Measurements from ENCODE around the gene BLNK. TPM values are rescaled to one million over a fixed set of nuclear protein-coding genes. Genes with fewer than 3 reads are reported as not detected.

Gene BLNK
- 0.09 TPM in 1 of 5 replicates, not detected in the others for total RNA-seq (2022; extraction: Qiagen RNA extraction)

DNA sequence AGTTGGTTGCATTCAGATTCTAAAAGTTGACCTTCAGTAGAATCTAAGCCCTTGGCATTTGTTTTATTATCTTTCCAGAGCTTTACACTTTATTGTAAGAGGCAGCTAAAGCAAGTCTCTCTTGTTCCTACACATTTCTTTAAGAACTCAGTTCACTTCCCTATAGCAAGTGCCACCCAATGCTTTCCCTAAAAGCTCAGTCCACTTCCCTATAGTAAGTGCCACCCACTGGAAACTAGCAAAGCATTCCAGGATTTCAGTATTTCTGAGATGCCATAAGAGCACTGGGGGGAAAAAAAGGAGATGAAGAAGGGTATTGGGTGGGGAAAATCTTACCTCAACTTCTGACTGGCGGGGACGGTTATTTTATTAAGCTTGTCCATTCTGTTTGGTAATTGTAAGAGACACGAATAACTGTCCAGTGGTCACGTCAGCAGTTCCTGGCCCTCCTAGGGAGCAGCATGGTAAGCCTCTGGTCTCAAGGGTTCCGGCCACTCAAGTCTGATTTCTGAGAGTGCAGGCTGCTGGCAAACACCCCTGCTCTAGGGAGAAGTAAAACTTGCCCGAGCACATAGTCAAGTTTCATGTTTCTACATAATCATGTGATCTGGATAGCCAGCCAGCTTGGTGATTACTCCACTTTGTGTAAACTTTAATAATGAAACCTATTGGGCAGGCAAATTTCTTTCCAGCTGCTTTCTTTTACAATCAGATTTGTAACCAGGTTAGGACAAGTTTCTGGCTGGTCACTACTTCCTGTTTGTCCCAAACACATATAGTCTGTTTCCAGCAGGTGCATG, at the start of gene BLNK:
Gene BLNK (minus strand): TSS at position 554 of the 800 bp plus-strand sequence. CDS start 171 bp downstream, at position 383.

DNA sequence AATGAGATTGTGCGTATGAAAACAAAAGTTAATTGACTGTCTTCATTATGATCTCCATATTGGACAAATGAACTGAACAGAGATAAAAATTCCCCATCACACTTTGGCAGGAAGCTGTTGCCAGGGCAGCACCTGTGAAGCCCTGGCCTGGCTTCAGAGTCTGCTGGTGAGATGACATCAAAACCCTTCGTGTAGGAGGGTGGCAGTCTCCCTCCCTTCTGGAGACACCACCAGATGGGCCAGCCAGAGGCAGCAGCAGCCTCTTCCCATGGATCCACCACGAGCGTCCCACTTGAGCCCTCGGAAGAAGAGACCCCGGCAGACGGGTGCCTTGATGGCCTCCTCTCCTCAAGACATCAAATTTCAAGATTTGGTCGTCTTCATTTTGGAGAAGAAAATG, 32.9 kb upstream of the BLNK start, which contains the start of gene DNTT:
Gene DNTT (plus strand): TSS at position 205 of the 400 bp plus-strand sequence. CDS start 64 bp downstream, at position 269.

Other genes with a start within 250 kb of the BLNK start
- 6.0 to 8.3 TPM (median 7.1 TPM) in 5 replicates for gene CCNJ, start 228.0 kb downstream of the BLNK start, total RNA-seq (2022; extraction: Qiagen RNA extraction)
- 4.6 to 9.2 TPM (median 7.3 TPM) in 5 replicates for gene ZNF518A, start 141.3 kb downstream of the BLNK start, total RNA-seq (2022; extraction: Qiagen RNA extraction)
- not detected in 5 replicates for gene DNTT, start 32.9 kb upstream of the BLNK start, total RNA-seq (2022; extraction: Qiagen RNA extraction)
- not detected in 5 replicates for gene OPALIN, start 87.4 kb upstream of the BLNK start, total RNA-seq (2022; extraction: Qiagen RNA extraction)
- gene TLL2, start 242.4 kb upstream of the BLNK start, total RNA-seq (2022; extraction: Qiagen RNA extraction), result 0.05 to 0.09 TPM (median 0.07 TPM) in 5 replicates